ENCODE results near the gene RPUSD2.

GRCh38 chr15:40603935-40604334, 34.8 kb downstream of the RPUSD2 start:
- TF ChIP-seq CTCF (conservative IDR thresholded peaks at IDR 0.05): no peak
- no peak for TF ChIP-seq EZH2 (IDR thresholded peaks at IDR 0.05; ENCODE audit: low read depth)

Measured in PC-9 (cell line).